ENCODE measurements around the gene TPRA1. TPM values are rescaled to one million over a fixed set of nuclear protein-coding genes. Genes with fewer than 3 reads are reported as not detected.

The TPRA1 gene
- total RNA-seq, 1 donor from 2014 or later: 38.4 TPM

GRCh38 chr3:127529346-127530188 is 61.0 kb downstream of the TPRA1 start:
- H3K27me3 ChIP-seq (ENCODE audit: control insufficient read depth, insufficient read depth, low read length): no peaks in the 10 kb centered on the region
- DNase-seq (ENCODE audit: low read depth) (no peak), FAIRE-seq (no peak)
- no peak overlapping the region for H3K4me3 ChIP-seq (ENCODE audit: low read depth, low read length)
- TF ChIP-seq CTCF (IDR thresholded peaks at IDR 0.05; ENCODE audit: insufficient read depth, low read length, severe bottlenecking): no peak
- H3K36me3 ChIP-seq (ENCODE audit: control insufficient read depth, insufficient read depth, low read length): no peaks in the 10 kb centered on the region

GRCh38 chr3:127525373-127525772 is 65.2 kb downstream of the TPRA1 start:
- no peaks in the 10 kb centered on the region for H3K36me3 ChIP-seq (ENCODE audit: control insufficient read depth, insufficient read depth, low read length)
- TF ChIP-seq CTCF (IDR thresholded peaks at IDR 0.05; ENCODE audit: insufficient read depth, low read length, severe bottlenecking): no peak
- FAIRE-seq: peak; percentile 55
- DNase-seq (ENCODE audit: low read depth): peak; percentile 89
- no peak overlapping the region for H3K4me3 ChIP-seq (ENCODE audit: low read depth, low read length)
- H3K27me3 ChIP-seq (ENCODE audit: control insufficient read depth, insufficient read depth, low read length): peaks cover 3% of the 10 kb centered on the region

- TF ChIP-seq CTCF (IDR thresholded peaks at IDR 0.05; ENCODE audit: insufficient read depth, low read length, severe bottlenecking): no peak
- H3K36me3 ChIP-seq (ENCODE audit: control insufficient read depth, insufficient read depth, low read length): no peaks in the 10 kb centered on the region
- FAIRE-seq: no peak
- H3K27me3 ChIP-seq (ENCODE audit: control insufficient read depth, insufficient read depth, low read length): peaks cover 4% of the 10 kb centered on the region
- H3K4me3 ChIP-seq (ENCODE audit: low read depth, low read length): no peak overlapping the region
- DNase-seq (ENCODE audit: low read depth): no peak
Observed at GRCh38 chr3:127524296-127524896, 66.1 kb downstream of the TPRA1 start.

Other genes starting within 250 kb of the TPRA1 start
- gene MCM2, start 7.7 kb upstream of the TPRA1 start, total RNA-seq: 8.3 and 16.6 TPM in 2 replicates
- gene PODXL2, start 38.5 kb upstream of the TPRA1 start, total RNA-seq: 1.8 and 3.4 TPM in 2 replicates
- 4.7 and 5.8 TPM in 2 replicates for gene ABTB1, start 82.2 kb upstream of the TPRA1 start, total RNA-seq
- 25.5 and 47.9 TPM in 2 replicates for gene MGLL, start 231.8 kb upstream of the TPRA1 start, total RNA-seq

Measured in bronchial epithelial cell (primary cell).